CD8-positive, alpha-beta memory T cell (primary cell): ENCODE results near the gene TOB1. TPM values are rescaled to one million over a fixed set of nuclear protein-coding genes. Genes with fewer than 3 reads are reported as not detected.

Experiments
- CTCF ChIA-PET: fragments of 350-600 bp; sonication (Branson Sonifier 250); formaldehyde crosslinking; loops from one replicate; lab custom pipeline; 2021; ENCODE audit warnings: antibody characterized with exemption; lab: Charles Lee
- POLR2A ChIA-PET: fragments of 350-600 bp; sonication (Branson Sonifier 250); formaldehyde crosslinking; loops from one replicate; lab custom pipeline; 2021; ENCODE audit warnings: antibody characterized with exemption; lab: Charles Lee
- DNase-seq, 5 donors: peaks; one replicate each; pipeline versions ENCODE4 v3.0.0 to v3.0.0-alpha.2; 2020 to 2022; ENCODE audit warnings: mixed read lengths in 1 of 5
- H3K27ac ChIP-seq: one replicate; pipeline ENCODE4 v1.7.0; 2013; ENCODE audit warnings: low read depth, mild to moderate bottlenecking, low read length, moderate library complexity
- H3K27me3 ChIP-seq: 2 replicates; pipeline ENCODE4 v1.7.0; 2013; ENCODE audit warnings: low read length, mild to moderate bottlenecking; ENCODE audit not compliant: insufficient read depth, poor library complexity, severe bottlenecking
- H3K36me3 ChIP-seq: 2 replicates; pipeline ENCODE4 v1.7.0; 2013; ENCODE audit warnings: mild to moderate bottlenecking, low read length, moderate library complexity; ENCODE audit not compliant: insufficient read depth
- H3K4me1 ChIP-seq: 2 replicates; pipeline ENCODE4 v1.7.0; 2013; ENCODE audit warnings: mild to moderate bottlenecking, low read length, moderate library complexity; ENCODE audit not compliant: insufficient read depth
- H3K4me3 ChIP-seq: 2 replicates; pipeline ENCODE4 v1.7.0; 2013; ENCODE audit warnings: mild to moderate bottlenecking, low read length
- H3K9me3 ChIP-seq: 2 replicates; pipeline ENCODE4 v1.7.0; 2013; ENCODE audit warnings: mild to moderate bottlenecking, low read length
- H3K27ac Mint-ChIP-seq, 8 donors: one replicate each; pipeline ENCODE4 v1.8.0; 2020 to 2021; ENCODE audit warnings: mixed read lengths in 8 of 8, mild to moderate bottlenecking in 6 of 8, inconsistent platforms in 3 of 8, moderate library complexity in 3 of 8
- H3K27me3 Mint-ChIP-seq, 2 donors: one replicate each; pipeline ENCODE4 v1.8.0; 2020 to 2021; ENCODE audit warnings: mixed read lengths in 2 of 2, mild to moderate bottlenecking in 1 of 2, moderate library complexity in 1 of 2
- H3K36me3 Mint-ChIP-seq, 3 donors: one replicate each; pipeline ENCODE4 v1.8.0; 2020 to 2021; ENCODE audit warnings: mixed read lengths in 3 of 3, inconsistent platforms in 1 of 3, mild to moderate bottlenecking in 1 of 3
- H3K4me1 Mint-ChIP-seq, 3 donors: one replicate each; pipeline ENCODE4 v1.8.0; 2020 to 2021; ENCODE audit warnings: mixed read lengths in 3 of 3, inconsistent platforms in 1 of 3, mild to moderate bottlenecking in 1 of 3
- H3K4me3 Mint-ChIP-seq, 7 donors: one replicate each; pipeline ENCODE4 v1.8.0; 2020 to 2021; ENCODE audit warnings: mixed read lengths in 7 of 7, mild to moderate bottlenecking in 6 of 7, moderate library complexity in 4 of 7, inconsistent platforms in 2 of 7
- H3K9me3 Mint-ChIP-seq, 5 donors: one replicate each; pipeline ENCODE4 v1.8.0; 2020 to 2022; ENCODE audit warnings: mixed read lengths in 5 of 5, mild to moderate bottlenecking in 3 of 5, moderate library complexity in 2 of 5, inconsistent platforms in 1 of 5
- polyA plus RNA-seq: library from polyadenylated mRNA; unstranded; fragments of 300-500 nt; fragmentation: Illumina TruSeq; gene quantifications from one replicate; pipeline ENCODE4 v1.2.3, GENCODE V29; 2021
- total RNA-seq, 2 experiments: library from RNA; stranded (reverse); gene quantifications; one replicate each; pipeline ENCODE4 v1.2.3, GENCODE V29; 2021

TOB1 gene
- total and polyA plus RNA-seq, 3 experiments from 2014 or later, result 32.6 to 53.4 (median 34.5) TPM

DNA sequence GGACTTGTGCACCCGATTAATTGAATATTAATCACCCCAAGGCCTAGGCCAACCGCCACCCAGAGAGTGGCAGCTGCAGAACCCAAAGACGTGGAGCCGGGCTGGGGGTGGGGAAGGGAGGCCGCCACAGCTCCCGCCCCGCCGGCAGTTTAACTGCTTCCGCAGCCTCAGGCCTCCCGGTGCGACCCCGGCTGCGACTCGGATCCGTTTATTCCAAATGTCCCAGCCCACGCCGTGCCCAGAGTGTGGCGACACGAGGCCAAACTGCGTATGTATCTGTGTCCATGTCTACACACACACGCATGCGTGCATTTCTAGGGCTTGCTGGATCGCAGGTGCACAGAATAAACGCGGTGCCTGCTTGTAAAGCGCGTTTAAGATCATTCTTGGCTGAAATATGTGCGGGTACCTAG, 802 bp upstream of the TOB1 start:
- Histone ChIP-seq H3K4me1 (peaks cover 62% of the 10 kb centered on the region), H3K27ac (peak overlapping the region; percentile 98), H3K9me3 (no peaks in the 10 kb centered on the region), H3K4me3 (peak overlapping the region; percentile 91), H3K36me3 (peaks cover 10% of the 10 kb centered on the region), H3K27me3 (no peaks in the 10 kb centered on the region)
- Mint-ChIP-seq H3K4me1 (peaks cover 55 to 66% (median 63%) of the 10 kb centered on the region in 3 donors), H3K9me3 (peaks cover 0 to 3% (median 0%) of the 10 kb centered on the region in 5 donors), H3K27ac (peak overlapping the region; percentile 96 to 100 (median 99)), H3K4me3 (peak overlapping the region; percentile 91 to 98 (median 95)), H3K27me3 (peaks cover 0 to 3% of the 10 kb centered on the region in 2 donors), H3K36me3 (peaks cover 5 to 28% (median 11%) of the 10 kb centered on the region in 3 donors)
- POLR2A ChIA-PET, result interaction anchor here (1.1 to 5.2 kb wide), 15 partner anchors 9 to 287 kb away, joined by 3 to 70 read pairs (median 13); partner anchors contain the start of genes ANKRD40, LUC7L3, NME1 and SPAG9
- DNase-seq, result peak; percentile 58 to 84 (median 76)
- CTCF ChIA-PET, result interaction anchor here (0.8 to 3.6 kb wide), 15 partner anchors 11 to 286 kb away, joined by 3 to 38 read pairs (median 5); partner anchors contain the start of gene NME1

- H3K27ac Mint-ChIP-seq, result peak overlapping the region in 7 of 8 donors; percentile 32 to 100 (median 77)
- Histone ChIP-seq H3K4me3 (peak overlapping the region; percentile 97), H3K4me1 (peaks cover 62% of the 10 kb centered on the region), H3K9me3 (no peaks in the 10 kb centered on the region), H3K27ac (peak overlapping the region; percentile 85), H3K27me3 (no peaks in the 10 kb centered on the region), H3K36me3 (peaks cover 10% of the 10 kb centered on the region)
- POLR2A ChIA-PET, result interaction anchor here (0.6 to 5.2 kb wide), 26 partner anchors 10 to 440 kb away, joined by 3 to 70 read pairs (median 6); partner anchors contain the start of genes ACSF2, ANKRD40, NME2 and SPAG9
- peaks cover 0 to 3% of the 10 kb centered on the region in 2 donors for H3K27me3 Mint-ChIP-seq
- peaks cover 54 to 66% (median 62%) of the 10 kb centered on the region in 3 donors for H3K4me1 Mint-ChIP-seq
- no peak for DNase-seq
- peaks cover 0 to 3% (median 0%) of the 10 kb centered on the region in 5 donors for H3K9me3 Mint-ChIP-seq
- CTCF ChIA-PET, result interaction anchor here (0.8 to 3.6 kb wide), 14 partner anchors 10 to 287 kb away, joined by 3 to 38 read pairs (median 6); partner anchors contain the start of gene NME1
- peaks cover 5 to 38% (median 17%) of the 10 kb centered on the region in 3 donors for H3K36me3 Mint-ChIP-seq
- H3K4me3 Mint-ChIP-seq, result peak overlapping the region; percentile 91 to 98 (median 95)
These were observed 290 bp downstream of the TOB1 start for GRCh38 chr17:50865868-50866260.

GRCh38 chr17:50865060-50865867, 890 bp downstream of the TOB1 start:
- CTCF ChIA-PET, result interaction anchor here (0.8 to 3.6 kb wide), 13 partner anchors 9 to 288 kb away, joined by 3 to 38 read pairs (median 6); partner anchors contain the start of gene NME1
- H3K36me3 ChIP-seq, result peaks cover 10% of the 10 kb centered on the region
- no peaks in the 10 kb centered on the region for H3K27me3 ChIP-seq
- H3K27ac ChIP-seq, result peak overlapping the region; percentile 85
- H3K4me3 ChIP-seq, result peak overlapping the region; percentile 97
- Mint-ChIP-seq H3K9me3 (peaks cover 0 to 3% (median 0%) of the 10 kb centered on the region in 5 donors), H3K4me3 (peak overlapping the region; percentile 95 to 99 (median 98)), H3K36me3 (peaks cover 5 to 40% (median 17%) of the 10 kb centered on the region in 3 donors), H3K4me1 (peaks cover 55 to 68% (median 63%) of the 10 kb centered on the region in 3 donors), H3K27me3 (peaks cover 0 to 3% of the 10 kb centered on the region in 2 donors), H3K27ac (peak overlapping the region; percentile 95 to 99 (median 97))
- peaks cover 56% of the 10 kb centered on the region for H3K4me1 ChIP-seq
- H3K9me3 ChIP-seq, result no peaks in the 10 kb centered on the region
- peak; percentile 23 to 75 (median 59) for DNase-seq
- POLR2A ChIA-PET, result interaction anchor here (0.6 to 5.2 kb wide), 25 partner anchors 10 to 439 kb away, joined by 3 to 70 read pairs (median 6); partner anchors contain the start of genes ACSF2, ANKRD40, NME2 and SPAG9

- Mint-ChIP-seq H3K36me3 (peaks cover 5 to 40% (median 17%) of the 10 kb centered on the region in 3 donors), H3K4me3 (peak overlapping the region; percentile 95 to 99 (median 98)), H3K27me3 (peaks cover 0 to 3% of the 10 kb centered on the region in 2 donors), H3K4me1 (peaks cover 52 to 64% (median 60%) of the 10 kb centered on the region in 3 donors), H3K27ac (peak overlapping the region; percentile 95 to 99 (median 97)), H3K9me3 (peaks cover 0 to 3% (median 0%) of the 10 kb centered on the region in 5 donors)
- peaks cover 10% of the 10 kb centered on the region for H3K36me3 ChIP-seq
- H3K4me1 ChIP-seq, result peaks cover 56% of the 10 kb centered on the region
- ChIA-PET CTCF (interaction anchor here (1.2 to 3.6 kb wide), 4 partner anchors 12 to 87 kb away, joined by 3 to 38 read pairs (median 14); no protein-coding TSS in a partner anchor), POLR2A (interaction anchor here (3.0 to 5.2 kb wide), 6 partner anchors 12 to 256 kb away, joined by 10 to 70 read pairs (median 31); partner anchors contain the start of gene SPAG9)
- H3K4me3 ChIP-seq, result peak overlapping the region; percentile 97
- H3K27me3 ChIP-seq, result no peaks in the 10 kb centered on the region
- DNase-seq, result no peak
- peak overlapping the region; percentile 85 for H3K27ac ChIP-seq
- no peaks in the 10 kb centered on the region for H3K9me3 ChIP-seq
These were observed 1.5 kb downstream of the TOB1 start for GRCh38 chr17:50864747-50865059.

GRCh38 chr17:50863931-50864330, 2.2 kb downstream of the TOB1 start:
- H3K9me3 Mint-ChIP-seq, result peaks cover 0 to 3% (median 0%) of the 10 kb centered on the region in 5 donors
- peaks cover 5 to 40% (median 17%) of the 10 kb centered on the region in 3 donors for H3K36me3 Mint-ChIP-seq
- POLR2A ChIA-PET, result interaction anchor here (0.6 to 5.2 kb wide), 4 partner anchors 36 to 156 kb away, joined by 3 to 70 read pairs (median 4); partner anchors contain the start of gene ANKRD40
- peak overlapping the region in 7 of 8 donors; percentile 89 to 99 (median 97) for H3K27ac Mint-ChIP-seq
- peaks cover 56% of the 10 kb centered on the region for H3K4me1 ChIP-seq
- peak overlapping the region; percentile 97 for H3K4me3 ChIP-seq
- peaks cover 10% of the 10 kb centered on the region for H3K36me3 ChIP-seq
- CTCF ChIA-PET, result interaction anchor here (0.7 to 4.2 kb wide), 7 partner anchors 11 to 94 kb away, joined by 3 to 33 read pairs (median 6); no protein-coding TSS in a partner anchor
- H3K4me1 Mint-ChIP-seq, result peaks cover 49 to 59% (median 58%) of the 10 kb centered on the region in 3 donors
- H3K27me3 Mint-ChIP-seq, result peaks cover 0 to 3% of the 10 kb centered on the region in 2 donors
- DNase-seq, result no peak
- H3K4me3 Mint-ChIP-seq, result peak overlapping the region; percentile 95 to 99 (median 98)
- peak overlapping the region; percentile 6 for H3K27ac ChIP-seq
- H3K9me3 ChIP-seq, result no peaks in the 10 kb centered on the region
- no peaks in the 10 kb centered on the region for H3K27me3 ChIP-seq

- ChIA-PET CTCF (interaction anchor here (0.7 to 4.2 kb wide), 7 partner anchors 10 to 94 kb away, joined by 3 to 33 read pairs (median 6); no protein-coding TSS in a partner anchor), POLR2A (interaction anchor here (0.6 to 5.2 kb wide), 4 partner anchors 37 to 156 kb away, joined by 3 to 70 read pairs (median 4); partner anchors contain the start of gene ANKRD40)
- no peak for DNase-seq
- H3K4me3 Mint-ChIP-seq, result peak overlapping the region; percentile 95 to 99 (median 98)
- Histone ChIP-seq H3K4me3 (peak overlapping the region; percentile 35), H3K36me3 (peaks cover 10% of the 10 kb centered on the region), H3K27me3 (no peaks in the 10 kb centered on the region), H3K27ac (peak overlapping the region; percentile 6), H3K4me1 (peaks cover 50% of the 10 kb centered on the region), H3K9me3 (no peaks in the 10 kb centered on the region)
- H3K27me3 Mint-ChIP-seq, result peaks cover 0 to 3% of the 10 kb centered on the region in 2 donors
- peaks cover 0 to 3% (median 0%) of the 10 kb centered on the region in 5 donors for H3K9me3 Mint-ChIP-seq
- H3K36me3 Mint-ChIP-seq, result peaks cover 5 to 40% (median 17%) of the 10 kb centered on the region in 3 donors
- H3K27ac Mint-ChIP-seq, result peak overlapping the region; percentile 35 to 98 (median 92)
- peaks cover 45 to 54% (median 53%) of the 10 kb centered on the region in 3 donors for H3K4me1 Mint-ChIP-seq
These were observed 2.8 kb downstream of the TOB1 start for GRCh38 chr17:50863221-50863843.
